ENCODE measurements around the gene IL4R.

IL4R gene

DNA sequence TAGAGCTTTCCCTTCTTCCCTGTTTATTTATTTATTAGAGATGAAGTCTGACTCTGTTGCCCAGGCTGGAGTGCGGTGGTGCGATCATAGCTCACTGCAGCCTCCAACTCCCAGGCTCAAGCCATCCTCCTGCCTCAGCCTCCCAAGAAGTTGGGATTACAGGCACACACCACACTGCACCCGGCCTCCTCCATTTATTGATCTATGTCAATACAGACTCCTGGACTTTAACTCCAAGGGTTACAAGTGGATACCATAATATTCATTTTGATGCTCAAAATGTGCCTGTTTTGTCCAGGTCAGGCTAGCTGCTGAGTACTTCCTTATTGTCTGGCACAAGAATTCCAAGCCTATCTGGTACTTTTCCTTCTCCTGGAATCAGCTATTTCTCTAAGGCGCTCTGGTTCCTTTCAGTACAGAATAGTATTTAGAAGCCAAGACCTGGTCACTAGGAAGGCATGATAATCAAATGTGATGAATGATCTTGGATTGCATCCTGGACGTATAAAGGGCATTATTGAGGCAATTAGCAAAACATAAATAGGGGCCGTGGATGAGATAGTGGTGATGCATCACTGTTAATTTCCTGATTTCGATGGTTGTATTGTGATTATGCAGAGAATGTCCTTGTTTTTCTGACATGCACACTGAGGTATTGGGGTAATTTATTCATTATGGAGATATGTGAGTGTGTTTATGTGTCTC is 21.7 kb downstream of the IL4R start:
- Histone ChIP-seq H3K36me3 (ENCODE audit: control insufficient read depth, insufficient read depth, low read length) (peaks cover 6% of the 10 kb centered on the region), H3K9me3 (ENCODE audit: control insufficient read depth, insufficient read depth, low read length) (no peaks in the 10 kb centered on the region), H3K4me1 (ENCODE audit: control insufficient read depth, insufficient read depth, low read length) (peaks cover 2% of the 10 kb centered on the region), H3K27me3 (ENCODE audit: control insufficient read depth, insufficient read depth, low read length) (no peaks in the 10 kb centered on the region), H3K9ac (ENCODE audit: low read depth, low read length) (no peak overlapping the region), H3K4me3 (ENCODE audit: low read depth, low read length) (no peak overlapping the region)

DNA sequence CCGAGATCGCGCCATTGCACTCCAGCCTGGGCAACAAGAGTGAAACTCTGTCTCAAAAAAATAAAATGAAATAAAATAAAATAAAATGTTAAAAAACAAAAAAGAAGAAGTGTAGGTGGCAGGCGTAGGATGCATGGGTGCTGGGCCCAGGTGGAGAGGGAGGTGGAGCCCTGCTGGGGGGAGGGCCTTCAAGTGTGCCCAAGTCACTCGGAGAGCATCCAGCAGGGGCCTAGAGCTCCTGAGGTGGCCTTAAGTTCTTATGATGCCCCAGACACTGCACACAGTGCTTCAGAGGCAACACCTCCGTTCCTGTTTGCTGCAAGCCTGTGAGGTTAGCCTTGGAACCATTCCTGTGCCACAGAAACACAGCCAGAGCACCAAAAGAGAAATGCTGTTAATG is 23.2 kb downstream of the IL4R start:
- H3K9ac ChIP-seq (ENCODE audit: low read depth, low read length): no peak overlapping the region
- no peak overlapping the region for H3K4me3 ChIP-seq (ENCODE audit: low read depth, low read length)
- H3K36me3 ChIP-seq (ENCODE audit: control insufficient read depth, insufficient read depth, low read length): peaks cover 6% of the 10 kb centered on the region
- H3K4me1 ChIP-seq (ENCODE audit: control insufficient read depth, insufficient read depth, low read length): no peaks in the 10 kb centered on the region
- H3K9me3 ChIP-seq (ENCODE audit: control insufficient read depth, insufficient read depth, low read length): no peaks in the 10 kb centered on the region
- no peaks in the 10 kb centered on the region for H3K27me3 ChIP-seq (ENCODE audit: control insufficient read depth, insufficient read depth, low read length)

DNA sequence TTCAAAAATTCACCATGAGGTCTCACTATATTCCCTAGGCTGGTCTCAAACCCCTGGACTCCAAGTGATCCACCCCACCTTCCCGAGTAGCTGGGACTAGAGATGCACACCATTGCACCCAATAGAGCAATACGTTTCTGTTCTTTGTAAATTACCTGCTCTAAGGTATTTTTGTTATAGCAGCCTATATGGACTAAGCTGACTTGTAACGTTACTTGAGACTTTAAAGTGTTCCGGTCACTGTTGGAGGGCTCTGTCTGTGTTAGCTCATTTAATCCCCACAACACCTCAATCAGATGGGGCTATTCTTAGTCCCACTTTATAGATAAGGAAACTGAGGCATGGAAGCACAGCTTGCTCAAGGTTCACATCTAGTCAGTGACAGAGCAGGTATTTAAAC is 25.4 kb downstream of the IL4R start:
- no peaks in the 10 kb centered on the region for H3K4me1 ChIP-seq (ENCODE audit: control insufficient read depth, insufficient read depth, low read length)
- no peaks in the 10 kb centered on the region for H3K27me3 ChIP-seq (ENCODE audit: control insufficient read depth, insufficient read depth, low read length)
- H3K36me3 ChIP-seq (ENCODE audit: control insufficient read depth, insufficient read depth, low read length): peaks cover 10% of the 10 kb centered on the region
- no peak overlapping the region for H3K4me3 ChIP-seq (ENCODE audit: low read depth, low read length)
- H3K9ac ChIP-seq (ENCODE audit: low read depth, low read length): no peak overlapping the region
- H3K9me3 ChIP-seq (ENCODE audit: control insufficient read depth, insufficient read depth, low read length): no peaks in the 10 kb centered on the region

DNA sequence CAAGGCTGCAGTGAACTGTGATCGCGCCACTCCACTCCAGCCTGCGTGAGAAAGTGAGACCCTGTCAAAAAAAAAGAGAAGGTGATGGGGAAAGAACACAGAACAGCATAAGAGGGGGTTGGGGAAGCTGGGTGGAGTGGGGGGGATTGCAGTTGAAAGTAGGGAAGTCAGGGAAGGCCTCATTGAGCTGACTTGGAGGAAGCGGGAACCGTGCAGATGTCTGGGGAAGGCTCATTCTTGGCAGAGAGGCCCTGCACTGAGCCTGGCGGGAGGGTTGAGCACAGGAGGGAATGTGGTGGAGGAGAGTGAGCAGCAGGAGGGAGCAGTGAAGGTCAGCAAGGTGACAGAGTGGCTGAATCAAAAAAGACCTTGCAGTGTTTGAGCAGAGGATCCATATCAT is 26.9 kb downstream of the IL4R start:
- H3K4me1 ChIP-seq (ENCODE audit: control insufficient read depth, insufficient read depth, low read length): no peaks in the 10 kb centered on the region
- peaks cover 4% of the 10 kb centered on the region for H3K36me3 ChIP-seq (ENCODE audit: control insufficient read depth, insufficient read depth, low read length)
- no peak overlapping the region for H3K9ac ChIP-seq (ENCODE audit: low read depth, low read length)
- no peak overlapping the region for H3K4me3 ChIP-seq (ENCODE audit: low read depth, low read length)
- no peaks in the 10 kb centered on the region for H3K9me3 ChIP-seq (ENCODE audit: control insufficient read depth, insufficient read depth, low read length)
- no peaks in the 10 kb centered on the region for H3K27me3 ChIP-seq (ENCODE audit: control insufficient read depth, insufficient read depth, low read length)

DNA sequence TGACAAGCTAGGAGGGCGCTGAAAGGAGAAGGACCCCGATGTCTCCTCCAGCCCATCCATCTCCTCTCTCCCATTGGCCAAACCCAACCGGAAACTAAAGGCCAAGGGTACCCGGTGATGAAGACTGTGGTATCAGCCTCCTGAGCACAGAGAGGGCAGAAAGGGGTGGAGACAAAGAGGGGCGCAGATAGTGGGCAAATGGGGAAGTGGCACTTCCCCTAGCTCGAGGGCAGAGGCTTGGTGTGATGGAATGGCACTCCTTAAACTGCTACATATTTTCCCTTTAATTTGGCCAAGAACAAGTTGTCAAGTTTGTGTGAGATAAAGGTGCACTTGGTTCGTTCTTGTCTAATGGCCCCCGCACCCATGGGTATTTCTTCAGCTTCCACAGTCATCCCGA is 27.8 kb downstream of the IL4R start:
- H3K4me3 ChIP-seq (ENCODE audit: low read depth, low read length): no peak overlapping the region
- no peak overlapping the region for H3K9ac ChIP-seq (ENCODE audit: low read depth, low read length)
- H3K27me3 ChIP-seq (ENCODE audit: control insufficient read depth, insufficient read depth, low read length): no peaks in the 10 kb centered on the region
- H3K4me1 ChIP-seq (ENCODE audit: control insufficient read depth, insufficient read depth, low read length): no peaks in the 10 kb centered on the region
- peaks cover 6% of the 10 kb centered on the region for H3K36me3 ChIP-seq (ENCODE audit: control insufficient read depth, insufficient read depth, low read length)
- no peaks in the 10 kb centered on the region for H3K9me3 ChIP-seq (ENCODE audit: control insufficient read depth, insufficient read depth, low read length)

DNA sequence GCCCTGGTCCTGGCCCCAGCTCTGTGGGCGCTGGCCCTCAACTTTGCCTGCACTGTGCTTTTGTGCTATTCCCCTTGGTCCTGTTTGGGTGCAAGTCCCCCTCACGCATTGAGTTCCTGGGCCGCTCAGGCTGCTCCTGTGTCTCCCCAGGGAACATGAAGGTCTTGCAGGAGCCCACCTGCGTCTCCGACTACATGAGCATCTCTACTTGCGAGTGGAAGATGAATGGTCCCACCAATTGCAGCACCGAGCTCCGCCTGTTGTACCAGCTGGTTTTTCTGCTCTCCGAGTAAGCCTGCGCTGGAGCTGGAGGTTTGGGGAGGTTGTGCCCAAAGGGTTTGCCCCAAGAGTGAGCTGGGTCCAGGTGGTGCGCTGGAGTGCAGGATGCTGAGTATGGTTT is 28.2 kb downstream of the IL4R start:
- Histone ChIP-seq H3K9me3 (ENCODE audit: control insufficient read depth, insufficient read depth, low read length) (no peaks in the 10 kb centered on the region), H3K4me3 (ENCODE audit: low read depth, low read length) (no peak overlapping the region), H3K36me3 (ENCODE audit: control insufficient read depth, insufficient read depth, low read length) (peaks cover 7% of the 10 kb centered on the region), H3K9ac (ENCODE audit: low read depth, low read length) (no peak overlapping the region), H3K4me1 (ENCODE audit: control insufficient read depth, insufficient read depth, low read length) (no peaks in the 10 kb centered on the region), H3K27me3 (ENCODE audit: control insufficient read depth, insufficient read depth, low read length) (no peaks in the 10 kb centered on the region)

DNA sequence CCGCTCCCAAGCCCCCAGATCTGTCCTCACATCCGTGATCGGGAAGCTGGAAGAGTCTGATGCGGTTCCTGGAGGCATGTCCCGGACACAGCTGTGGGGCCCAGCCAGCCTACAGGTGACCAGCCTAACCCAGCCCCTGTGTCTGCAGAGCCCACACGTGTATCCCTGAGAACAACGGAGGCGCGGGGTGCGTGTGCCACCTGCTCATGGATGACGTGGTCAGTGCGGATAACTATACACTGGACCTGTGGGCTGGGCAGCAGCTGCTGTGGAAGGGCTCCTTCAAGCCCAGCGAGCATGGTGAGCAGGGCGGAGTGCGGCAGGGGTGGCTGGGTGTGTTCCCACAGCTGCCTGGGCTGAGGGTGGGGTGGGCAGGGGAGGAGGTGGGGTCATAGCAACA is 30.9 kb downstream of the IL4R start:
- H3K9me3 ChIP-seq (ENCODE audit: control insufficient read depth, insufficient read depth, low read length): no peaks in the 10 kb centered on the region

DNA sequence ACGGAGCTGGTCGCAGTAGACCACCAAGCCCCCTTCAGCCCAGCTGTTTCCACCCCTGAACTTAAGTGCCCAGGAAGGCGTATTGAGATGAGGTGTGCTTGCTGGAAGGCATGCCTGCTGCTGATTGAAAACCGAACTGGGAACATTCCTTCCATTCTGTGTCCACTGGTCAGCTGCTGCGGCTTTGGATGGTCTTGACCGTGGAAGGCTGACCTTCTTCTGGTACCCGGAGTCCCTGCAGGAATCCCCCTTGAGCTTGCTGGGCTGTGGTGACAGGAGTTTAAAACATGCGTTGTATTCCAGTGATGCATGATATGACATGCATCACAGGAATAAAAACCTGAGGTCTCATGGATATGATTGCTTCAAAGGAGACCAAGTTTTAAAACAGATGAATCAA is 31.4 kb downstream of the IL4R start:
- H3K36me3 ChIP-seq (ENCODE audit: control insufficient read depth, insufficient read depth, low read length): peaks cover 7% of the 10 kb centered on the region
- no peak overlapping the region for H3K9ac ChIP-seq (ENCODE audit: low read depth, low read length)
- H3K27me3 ChIP-seq (ENCODE audit: control insufficient read depth, insufficient read depth, low read length): no peaks in the 10 kb centered on the region
- no peak overlapping the region for H3K4me3 ChIP-seq (ENCODE audit: low read depth, low read length)
- H3K4me1 ChIP-seq (ENCODE audit: control insufficient read depth, insufficient read depth, low read length): no peaks in the 10 kb centered on the region
- H3K9me3 ChIP-seq (ENCODE audit: control insufficient read depth, insufficient read depth, low read length): no peaks in the 10 kb centered on the region

More for the DNA sequence above, 30.9 kb downstream of the IL4R start:
- Histone ChIP-seq H3K27me3 (ENCODE audit: control insufficient read depth, insufficient read depth, low read length) (no peaks in the 10 kb centered on the region), H3K9ac (ENCODE audit: low read depth, low read length) (no peak overlapping the region), H3K4me3 (ENCODE audit: low read depth, low read length) (no peak overlapping the region), H3K36me3 (ENCODE audit: control insufficient read depth, insufficient read depth, low read length) (peaks cover 7% of the 10 kb centered on the region), H3K4me1 (ENCODE audit: control insufficient read depth, insufficient read depth, low read length) (no peaks in the 10 kb centered on the region)

DNA sequence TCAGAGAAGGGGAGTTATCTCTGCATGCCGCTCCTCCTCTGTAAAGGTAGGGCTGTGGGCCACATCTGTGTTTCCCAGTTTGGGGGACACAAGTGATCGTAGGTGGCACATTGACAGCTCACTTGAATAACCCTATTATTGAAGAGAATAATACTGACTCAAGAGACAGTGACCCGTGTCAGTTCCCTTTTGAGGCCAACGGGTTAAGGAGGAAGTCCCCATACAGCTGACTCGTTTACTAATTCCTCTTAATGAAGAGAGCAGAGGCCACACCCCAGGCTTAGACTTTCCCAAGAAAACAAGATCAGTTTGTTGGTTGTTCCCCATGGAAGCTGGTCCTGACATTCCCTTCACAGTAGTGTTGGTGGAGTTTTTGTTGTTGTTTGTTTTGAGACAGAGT is 33.0 kb downstream of the IL4R start:
- Histone ChIP-seq H3K36me3 (ENCODE audit: control insufficient read depth, insufficient read depth, low read length) (peaks cover 7% of the 10 kb centered on the region), H3K27me3 (ENCODE audit: control insufficient read depth, insufficient read depth, low read length) (no peaks in the 10 kb centered on the region), H3K9me3 (ENCODE audit: control insufficient read depth, insufficient read depth, low read length) (no peaks in the 10 kb centered on the region), H3K4me1 (ENCODE audit: control insufficient read depth, insufficient read depth, low read length) (no peaks in the 10 kb centered on the region), H3K4me3 (ENCODE audit: low read depth, low read length) (no peak overlapping the region), H3K9ac (ENCODE audit: low read depth, low read length) (no peak overlapping the region)

DNA sequence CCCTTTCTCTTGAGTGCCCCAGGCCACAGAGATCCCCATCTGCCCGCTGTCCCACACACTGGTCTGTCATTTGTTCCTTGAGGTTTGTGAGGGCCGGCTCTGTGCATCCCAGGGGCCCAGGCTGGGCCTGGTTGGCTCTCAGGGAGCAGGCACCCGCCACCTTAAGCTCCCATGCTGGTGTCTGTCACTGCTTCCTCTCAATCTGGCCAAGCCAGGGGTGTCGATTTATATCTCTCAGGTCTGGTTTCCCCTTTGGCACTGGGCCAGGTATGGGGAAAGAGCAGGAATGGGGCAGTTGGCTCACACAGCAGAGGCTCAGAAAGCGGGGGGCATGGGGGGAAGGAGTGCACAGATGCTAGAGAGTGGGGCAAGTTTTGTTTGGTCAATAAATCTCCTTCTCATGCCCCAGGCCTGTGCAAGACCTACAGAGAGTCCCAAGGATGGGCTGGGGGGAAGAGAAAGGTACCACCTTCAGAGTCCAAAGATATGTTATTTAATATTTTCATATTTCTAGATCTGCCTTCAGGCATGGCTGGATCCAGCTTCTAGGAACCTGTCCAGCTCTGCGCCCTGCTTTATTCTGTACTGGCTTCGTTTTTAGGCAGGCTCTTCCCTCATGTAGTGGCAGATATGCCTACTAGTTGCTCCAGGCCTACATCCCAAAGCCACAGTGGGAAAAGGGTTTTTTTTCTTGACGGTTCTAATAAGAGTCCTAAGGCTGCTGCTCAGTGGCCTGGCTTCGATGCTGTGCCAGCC is 34.3 kb downstream of the IL4R start:
- Histone ChIP-seq H3K4me1 (ENCODE audit: control insufficient read depth, insufficient read depth, low read length) (no peaks in the 10 kb centered on the region), H3K36me3 (ENCODE audit: control insufficient read depth, insufficient read depth, low read length) (peaks cover 3% of the 10 kb centered on the region), H3K9ac (ENCODE audit: low read depth, low read length) (no peak overlapping the region), H3K9me3 (ENCODE audit: control insufficient read depth, insufficient read depth, low read length) (no peaks in the 10 kb centered on the region), H3K4me3 (ENCODE audit: low read depth, low read length) (no peak overlapping the region), H3K27me3 (ENCODE audit: control insufficient read depth, insufficient read depth, low read length) (no peaks in the 10 kb centered on the region)

DNA sequence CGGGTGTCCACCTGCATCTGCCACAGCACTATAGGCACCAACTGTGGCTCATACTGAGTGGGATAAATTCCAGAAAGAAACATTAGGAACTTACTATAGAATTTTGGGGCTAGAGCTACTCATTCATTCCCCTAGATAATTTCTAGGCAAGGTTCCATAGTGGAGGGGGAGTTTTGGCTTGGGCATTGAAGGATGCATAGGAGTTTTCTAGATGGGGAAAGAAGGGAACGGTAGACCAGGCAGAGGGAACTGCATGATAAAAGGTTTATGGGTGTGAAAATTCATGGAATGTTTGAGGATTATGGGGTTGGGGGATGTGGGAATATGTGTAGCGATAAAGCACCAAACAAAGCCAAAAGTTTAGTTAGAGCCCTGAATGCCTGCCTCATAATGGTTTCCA is 35.5 kb downstream of the IL4R start:
- Histone ChIP-seq H3K9ac (ENCODE audit: low read depth, low read length) (no peak overlapping the region), H3K36me3 (ENCODE audit: control insufficient read depth, insufficient read depth, low read length) (peaks cover 7% of the 10 kb centered on the region), H3K4me1 (ENCODE audit: control insufficient read depth, insufficient read depth, low read length) (no peaks in the 10 kb centered on the region), H3K4me3 (ENCODE audit: low read depth, low read length) (no peak overlapping the region), H3K9me3 (ENCODE audit: control insufficient read depth, insufficient read depth, low read length) (no peaks in the 10 kb centered on the region), H3K27me3 (ENCODE audit: control insufficient read depth, insufficient read depth, low read length) (no peaks in the 10 kb centered on the region)

DNA sequence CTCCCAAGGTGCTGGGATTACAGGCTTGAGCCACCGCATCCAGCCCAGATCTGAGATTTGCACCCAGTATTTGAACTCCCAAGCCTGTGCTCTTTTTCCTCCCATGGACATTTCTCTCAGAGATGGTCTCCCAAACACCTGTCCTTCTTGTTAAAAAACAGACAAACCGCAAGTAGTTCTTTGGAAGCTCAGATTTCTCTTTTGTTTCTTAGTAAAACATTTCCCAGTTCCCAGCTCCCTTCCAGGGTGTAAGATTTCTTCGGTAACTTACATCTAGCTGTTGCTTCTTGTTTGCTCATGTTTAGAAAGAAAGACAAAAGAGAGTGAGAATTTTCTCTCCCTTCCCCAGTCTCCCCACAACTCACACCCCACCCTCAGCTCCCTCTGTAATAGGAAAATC is 36.2 kb downstream of the IL4R start:
- no peak overlapping the region for H3K9ac ChIP-seq (ENCODE audit: low read depth, low read length)
- peaks cover 10% of the 10 kb centered on the region for H3K36me3 ChIP-seq (ENCODE audit: control insufficient read depth, insufficient read depth, low read length)
- no peaks in the 10 kb centered on the region for H3K27me3 ChIP-seq (ENCODE audit: control insufficient read depth, insufficient read depth, low read length)
- no peaks in the 10 kb centered on the region for H3K4me1 ChIP-seq (ENCODE audit: control insufficient read depth, insufficient read depth, low read length)
- H3K4me3 ChIP-seq (ENCODE audit: low read depth, low read length): no peak overlapping the region
- no peaks in the 10 kb centered on the region for H3K9me3 ChIP-seq (ENCODE audit: control insufficient read depth, insufficient read depth, low read length)
